Esophagus squamous epithelium (tissue), 5 donors: ENCODE measurements around the gene SLCO1B1. TPM values are rescaled to one million over a fixed set of nuclear protein-coding genes. Genes with fewer than 3 reads are reported as not detected.
"Not testable (repeated sequence)": the region's sequence is repeated elsewhere in the genome, so short reads cannot be mapped to it uniquely, and the experiment has no call there.

Source experiments
- DNase-seq: peaks from one replicate; lab custom pipeline; 2025; lab: John Stamatoyannopoulos, UW
- H3K27ac ChIP-seq, 4 donors: fragments of 200-600 bp; sonication (generic); one replicate each; pipeline ENCODE4 v1.5.1; 2016 to 2019; ENCODE audit warnings: mild to moderate bottlenecking in 1 of 4
- H3K27me3 ChIP-seq, 4 donors: fragments of 200-600 bp; sonication (generic); 1 replicate in 3 of 4; 2 replicates in 1 of 4; pipeline versions ENCODE4 v1.5.1 to v1.6.0; 2017 to 2021; ENCODE audit warnings: antibody characterized with exemption in 1 of 4
- H3K36me3 ChIP-seq, 3 donors: fragments of 200-600 bp; sonication (generic); one replicate each; pipeline ENCODE4 v1.5.1; 2016 to 2019
- H3K4me1 ChIP-seq, 3 donors: fragments of 200-600 bp; sonication (generic); one replicate each; pipeline ENCODE4 v1.5.1; 2017 to 2019
- H3K4me3 ChIP-seq, 4 donors: fragments of 200-600 bp; sonication (generic); 1 replicate in 3 of 4; 2 replicates in 1 of 4; pipeline ENCODE4 v1.5.1; 2016 to 2019; ENCODE audit warnings: mild to moderate bottlenecking in 2 of 4, moderate library complexity in 1 of 4
- H3K9me3 ChIP-seq, 3 donors: fragments of 200-600 bp; sonication (generic); one replicate each; pipeline ENCODE4 v1.5.1; 2016 to 2019
- POLR2A ChIP-seq, 4 donors: fragments of 450-650 bp; IDR thresholded peaks; one replicate each; pipeline ENCODE4 v1.6.1; 2017; ENCODE audit warnings: antibody characterized with exemption in 4 of 4, mild to moderate bottlenecking in 4 of 4, moderate library complexity in 3 of 4
- WGBS, 2 donors: methylation state at CpG; one replicate each; pipeline ENCODE4 v1.1.5; 2018; 5-methylcytosine and 5-hydroxymethylcytosine counted together
- intact Hi-C: fragments of 100-400 bp; cut with DNase I; formaldehyde crosslinking; loops from one replicate; pipeline ENCODE4 v1.15.0; 2022
- total RNA-seq, 4 donors: library from RNA; depleted of rRNA; stranded (reverse); fragments of >200 nt; gene quantifications; one replicate each; pipeline ENCODE4 v1.1.0, GENCODE V29; 2016
- TF ChIP-seq, protein P1 (sequence below), 6 experiments: fragments of 450-650 bp in 4 of 6; fragments of 200-600 bp in 2 of 6; sonication (generic) in 2 of 6; IDR thresholded peaks; one replicate each; pipeline ENCODE4 v1.5.1; 2016 to 2019; ENCODE audit warnings: antibody characterized with exemption in 6 of 6, mild to moderate bottlenecking in 4 of 6, moderate library complexity in 4 of 6
- donor health status: DM: yes; HTN: yes; CAD: no.

The SLCO1B1 gene
- total RNA-seq, 4 donors from 2014 or later = not detected

DNA sequence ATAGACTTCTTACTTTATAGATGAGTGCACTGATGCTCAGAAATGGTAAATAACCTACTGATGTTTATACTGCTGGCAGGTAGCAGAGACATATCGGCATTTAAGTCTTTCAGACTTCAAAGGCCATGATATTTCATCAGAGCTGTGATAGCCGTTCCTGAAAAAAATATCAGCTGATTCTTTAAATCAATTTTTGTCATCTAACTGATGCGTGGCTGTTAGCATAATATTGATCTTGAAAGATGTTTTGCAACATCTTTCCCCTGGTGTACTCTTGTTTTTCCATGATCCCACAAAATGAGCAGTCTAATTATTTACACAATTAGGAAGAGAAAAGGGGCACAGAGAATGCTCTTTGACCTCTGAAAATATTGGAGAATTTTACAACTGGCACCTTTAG, 1.6 kb upstream of the SLCO1B1 start:
- WGBS, 2 donors = 65 to 68% methylated on average over 3 of the region's 3 CpGs
- H3K4me1 ChIP-seq = no peaks in the 10 kb centered on the region
- no peak overlapping the region for H3K27ac ChIP-seq
- TF ChIP-seq, protein P1, sequence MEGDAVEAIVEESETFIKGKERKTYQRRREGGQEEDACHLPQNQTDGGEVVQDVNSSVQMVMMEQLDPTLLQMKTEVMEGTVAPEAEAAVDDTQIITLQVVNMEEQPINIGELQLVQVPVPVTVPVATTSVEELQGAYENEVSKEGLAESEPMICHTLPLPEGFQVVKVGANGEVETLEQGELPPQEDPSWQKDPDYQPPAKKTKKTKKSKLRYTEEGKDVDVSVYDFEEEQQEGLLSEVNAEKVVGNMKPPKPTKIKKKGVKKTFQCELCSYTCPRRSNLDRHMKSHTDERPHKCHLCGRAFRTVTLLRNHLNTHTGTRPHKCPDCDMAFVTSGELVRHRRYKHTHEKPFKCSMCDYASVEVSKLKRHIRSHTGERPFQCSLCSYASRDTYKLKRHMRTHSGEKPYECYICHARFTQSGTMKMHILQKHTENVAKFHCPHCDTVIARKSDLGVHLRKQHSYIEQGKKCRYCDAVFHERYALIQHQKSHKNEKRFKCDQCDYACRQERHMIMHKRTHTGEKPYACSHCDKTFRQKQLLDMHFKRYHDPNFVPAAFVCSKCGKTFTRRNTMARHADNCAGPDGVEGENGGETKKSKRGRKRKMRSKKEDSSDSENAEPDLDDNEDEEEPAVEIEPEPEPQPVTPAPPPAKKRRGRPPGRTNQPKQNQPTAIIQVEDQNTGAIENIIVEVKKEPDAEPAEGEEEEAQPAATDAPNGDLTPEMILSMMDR (IDR thresholded peaks at IDR 0.05) = no peak
- no peak for TF ChIP-seq POLR2A (IDR thresholded peaks at IDR 0.05)
- no peaks in the 10 kb centered on the region for H3K36me3 ChIP-seq
- no peaks in the 10 kb centered on the region for H3K27me3 ChIP-seq
- H3K9me3 ChIP-seq = no peaks in the 10 kb centered on the region
- H3K4me3 ChIP-seq = no peak overlapping the region
- no peak for DNase-seq
- intact Hi-C loops = no loop called here

DNA sequence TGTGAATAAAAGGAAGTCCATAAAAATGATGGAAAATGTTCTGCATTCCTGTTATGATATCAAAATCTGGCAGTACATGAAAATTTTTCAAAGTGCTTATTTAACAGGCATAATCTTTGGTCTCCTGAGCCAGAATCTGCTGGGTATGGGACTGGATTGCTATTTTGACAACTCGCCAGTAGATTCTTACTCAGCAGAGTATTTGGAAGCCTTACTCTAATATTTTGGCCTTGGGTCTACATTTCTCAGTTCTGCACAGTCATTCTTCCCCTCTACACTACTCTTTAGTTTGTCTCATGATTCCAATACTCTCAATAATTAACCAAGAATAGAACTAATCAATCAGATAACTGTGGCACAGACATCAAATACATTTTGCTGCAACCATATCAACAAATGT, 1.1 kb upstream of the SLCO1B1 start:
- H3K4me1 ChIP-seq = no peaks in the 10 kb centered on the region
- intact Hi-C loops = no loop called here
- WGBS, 2 donors = 30 to 48% methylated on average over 1 of the region's 1 CpG
- H3K9me3 ChIP-seq = no peaks in the 10 kb centered on the region
- H3K27ac ChIP-seq = no peak overlapping the region
- no peak for DNase-seq
- no peaks in the 10 kb centered on the region for H3K27me3 ChIP-seq
- no peaks in the 10 kb centered on the region for H3K36me3 ChIP-seq
- no peak overlapping the region for H3K4me3 ChIP-seq
- TF ChIP-seq, protein P1 (IDR thresholded peaks at IDR 0.05) = no peak
- TF ChIP-seq POLR2A (IDR thresholded peaks at IDR 0.05) = no peak

DNA sequence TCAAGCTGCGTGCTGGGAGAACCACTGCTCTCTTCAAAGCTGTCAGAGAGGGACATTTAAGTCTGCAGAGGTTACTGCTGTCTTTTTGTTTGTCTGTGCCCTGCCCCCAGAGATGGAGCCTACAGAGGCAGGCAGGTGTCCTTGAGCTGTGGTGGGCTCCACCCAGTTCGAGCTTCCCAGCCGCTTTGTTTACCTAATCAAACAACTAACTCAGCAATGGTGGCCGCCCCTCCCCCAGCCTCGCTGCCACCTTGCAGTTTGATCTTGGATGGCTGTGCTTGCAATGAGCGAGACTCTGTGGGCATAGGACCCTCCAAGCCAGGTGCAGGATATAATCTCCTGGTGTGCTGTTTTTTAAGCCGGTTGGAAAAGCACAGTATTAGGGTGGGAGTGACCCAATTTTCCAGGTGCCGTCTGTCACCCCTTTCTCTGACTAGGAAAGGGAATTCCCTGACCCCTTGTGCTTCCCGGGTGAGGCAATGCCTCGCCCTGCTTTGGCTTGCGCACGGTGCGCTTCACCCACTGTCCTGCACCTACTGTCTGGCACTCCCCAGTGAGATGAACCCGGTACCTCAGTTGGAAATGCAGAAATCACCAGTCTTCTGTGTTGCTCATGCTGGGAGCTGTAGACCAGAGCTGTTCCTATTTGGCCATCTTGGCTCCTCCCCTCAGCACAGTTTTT, 6.5 kb downstream of the SLCO1B1 start:
- intact Hi-C loops, DNase-seq, H3K27ac ChIP-seq, H3K9me3 ChIP-seq, H3K27me3 ChIP-seq, H3K4me1 ChIP-seq, H3K4me3 ChIP-seq, H3K36me3 ChIP-seq: not testable (repeated sequence)
- WGBS, 2 donors = 75 to 87% methylated on average over 8 to 12 of the region's 14 CpGs

- Histone ChIP-seq H3K36me3 (no peaks in the 10 kb centered on the region), H3K27ac (no peak overlapping the region), H3K27me3 (no peaks in the 10 kb centered on the region), H3K4me3 (no peak overlapping the region), H3K4me1 (no peaks in the 10 kb centered on the region), H3K9me3 (peaks cover 0 to 9% (median 0%) of the 10 kb centered on the region in 3 donors)
- no peak for TF ChIP-seq POLR2A (IDR thresholded peaks at IDR 0.05)
- TF ChIP-seq, protein P1 (IDR thresholded peaks at IDR 0.05) = no peak
- WGBS, 2 donors = 58 to 75% methylated on average over 2 of the region's 2 CpGs
- intact Hi-C loops = no loop called here
- no peak for DNase-seq
Measured at GRCh38 chr12:21138016-21138415, 7.0 kb downstream of the SLCO1B1 start.

DNA sequence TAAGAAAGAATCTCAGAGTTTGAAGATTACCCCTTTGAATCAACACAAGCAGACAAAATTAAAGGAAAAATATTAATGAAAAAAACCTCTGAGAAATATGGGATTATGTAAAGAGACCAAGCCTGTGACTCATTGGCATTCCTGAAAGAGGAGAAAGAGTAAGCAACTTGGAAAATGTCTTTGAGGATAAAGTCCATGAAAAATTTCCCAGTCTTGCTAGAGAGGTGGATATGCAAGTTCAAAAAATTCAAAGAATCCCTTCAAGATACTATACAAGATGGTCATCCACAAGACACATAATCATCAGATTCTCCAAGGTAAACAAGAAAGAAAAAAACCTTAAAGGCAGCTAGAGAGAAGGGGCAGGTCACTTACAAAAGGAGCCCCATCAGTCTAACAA, 13.3 kb downstream of the SLCO1B1 start:
- Histone ChIP-seq H3K4me1 (no peaks in the 10 kb centered on the region), H3K36me3 (no peaks in the 10 kb centered on the region), H3K9me3 (no peaks in the 10 kb centered on the region), H3K27ac (no peak overlapping the region), H3K4me3 (no peak overlapping the region), H3K27me3 (no peaks in the 10 kb centered on the region)
- DNase-seq = no peak
- no peak for TF ChIP-seq POLR2A (IDR thresholded peaks at IDR 0.05)
- TF ChIP-seq, protein P1 (IDR thresholded peaks at IDR 0.05) = no peak
- intact Hi-C loops = no loop called here

DNA sequence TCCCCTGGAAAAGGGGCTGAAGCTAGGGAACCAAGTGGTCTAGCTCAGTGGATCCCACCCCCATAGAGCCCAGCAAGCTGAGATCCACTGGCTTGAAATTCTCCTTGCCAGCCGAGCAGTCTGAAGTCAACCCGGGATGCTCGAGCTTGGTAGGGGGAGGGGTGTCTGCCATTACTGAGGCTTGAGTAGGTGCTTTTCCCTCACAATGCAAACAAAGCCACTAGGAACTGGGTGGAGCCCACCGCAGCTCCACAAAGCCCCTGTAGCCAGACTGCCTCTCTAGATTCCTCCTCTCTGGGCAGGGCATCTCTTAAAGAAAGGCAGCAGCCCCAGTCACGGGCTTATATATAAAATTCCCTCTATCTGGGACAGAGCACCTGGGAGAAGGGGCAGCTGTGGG, 18.9 kb downstream of the SLCO1B1 start:
- H3K4me3 ChIP-seq, H3K9me3 ChIP-seq, DNase-seq, H3K4me1 ChIP-seq, intact Hi-C loops, H3K27ac ChIP-seq, H3K27me3 ChIP-seq, H3K36me3 ChIP-seq: not testable (repeated sequence)
- WGBS, 2 donors = 32 to 60% methylated on average over 5 of the region's 5 CpGs
